Measurements from ENCODE around the gene ZSCAN29. TPM values are rescaled to one million over a fixed set of nuclear protein-coding genes. Genes with fewer than 3 reads are reported as not detected.
A peak's percentile ranks its signal among the peaks of the same experiment; 100 is the strongest.

ZSCAN29 gene
- total RNA-seq, 2 donors from 2014 or later = 28.6 to 29.6 TPM

DNA sequence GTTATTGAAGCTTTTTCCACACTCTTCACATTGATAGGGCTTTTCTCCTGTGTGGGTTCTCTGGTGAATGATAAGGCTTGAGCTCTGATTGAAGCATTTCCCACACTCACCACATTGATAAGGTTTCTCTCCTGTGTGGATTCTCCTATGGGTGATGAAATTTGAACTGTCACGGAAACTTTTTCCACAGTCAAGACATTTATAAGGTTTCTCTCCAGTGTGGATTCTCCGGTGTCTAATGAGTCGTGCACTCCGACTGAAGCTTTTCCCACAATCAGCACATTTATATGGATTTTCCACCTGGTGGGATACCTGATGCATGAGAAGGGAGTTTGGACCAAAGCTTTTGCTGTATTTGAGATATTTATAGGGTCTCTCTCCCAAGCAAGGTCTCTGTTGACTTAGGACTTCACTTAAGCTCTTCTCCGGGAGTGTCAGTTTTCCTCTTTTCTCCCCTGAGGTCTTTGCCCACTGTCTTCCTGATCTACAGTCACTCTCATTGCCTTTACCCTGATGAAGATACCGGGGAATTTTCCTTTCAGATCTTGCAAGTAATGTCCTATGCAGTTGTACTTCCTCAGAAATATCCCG is 9.4 kb downstream of the ZSCAN29 start:
- no peak for DNase-seq
- no peak for ATAC-seq
- intact Hi-C loops (cut with DNase I, micrococcal nuclease) = no loop called here

DNA sequence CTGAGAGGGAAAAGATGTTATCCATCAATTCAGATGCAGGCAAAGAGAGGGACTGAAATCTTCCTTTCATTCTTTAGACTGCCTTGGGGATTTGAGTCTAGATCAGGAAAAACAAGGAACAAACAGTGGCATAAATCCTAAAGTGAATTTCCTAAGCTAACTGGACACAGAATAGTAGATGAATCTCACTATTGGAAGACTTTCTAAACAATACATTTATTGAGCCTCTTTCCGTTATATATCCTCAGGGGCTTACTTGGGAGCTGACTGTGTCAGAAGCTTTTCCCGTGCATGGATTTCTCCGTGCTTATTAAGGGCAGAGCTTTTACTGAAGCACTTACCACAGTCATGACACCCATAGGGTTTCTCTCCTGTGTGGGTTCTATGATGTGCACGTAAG is 10.0 kb downstream of the ZSCAN29 start:
- ATAC-seq = no peak
- no peak for DNase-seq
- intact Hi-C loops (cut with DNase I, micrococcal nuclease) = no loop called here

DNA sequence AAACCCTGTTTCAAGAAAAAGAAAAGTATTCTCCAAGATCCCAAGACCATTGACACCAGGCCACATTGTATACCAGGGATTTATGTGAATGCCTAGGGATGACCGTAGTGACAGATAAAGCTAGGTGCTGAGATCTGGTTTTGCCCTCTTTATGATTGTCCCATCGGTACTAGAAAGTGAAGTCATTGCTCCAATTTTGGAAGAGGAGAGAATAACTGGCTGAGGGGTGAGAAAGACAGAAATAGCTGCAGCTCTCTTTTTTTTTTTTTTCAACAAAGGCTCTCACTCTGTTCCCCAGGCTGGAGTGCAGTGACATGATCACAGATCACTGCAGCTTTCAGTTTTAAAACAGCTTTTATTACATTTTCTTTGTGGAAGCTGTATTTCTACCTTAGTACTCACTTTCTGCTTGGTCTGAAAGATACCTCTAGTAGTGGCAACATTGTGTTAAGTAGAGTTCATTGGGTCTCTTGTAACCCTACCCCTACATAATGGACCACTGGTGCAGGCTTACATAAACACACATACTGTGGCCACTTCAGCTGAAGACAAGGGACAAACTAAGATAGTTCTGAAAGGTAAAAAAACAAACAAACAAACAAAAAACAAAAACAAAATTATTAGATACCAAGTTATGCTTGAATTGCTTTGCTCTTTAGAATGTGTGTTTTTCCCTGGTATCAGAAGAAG is 18.0 kb downstream of the ZSCAN29 start:
- DNase-seq = no peak
- no peak for ATAC-seq
- intact Hi-C loops (cut with DNase I, micrococcal nuclease) = no loop called here

DNA sequence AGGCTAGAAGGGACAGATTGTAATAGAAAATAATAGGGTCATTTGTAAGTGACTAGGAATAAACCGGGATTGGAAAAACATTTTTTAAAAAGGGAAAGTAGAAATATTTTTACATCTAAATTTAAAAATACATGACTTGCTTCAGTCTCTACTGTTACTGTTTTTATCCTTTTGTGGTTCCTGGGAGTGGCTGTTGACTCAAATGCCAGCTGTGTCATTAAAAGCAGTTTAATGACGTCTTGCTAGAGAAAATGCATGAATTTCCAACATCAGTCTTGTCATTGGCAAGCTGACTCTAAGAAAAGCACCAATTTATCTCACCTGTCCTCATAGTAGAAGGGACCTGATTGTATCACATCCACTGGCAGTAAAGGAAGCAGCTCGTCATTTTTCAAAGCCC is 23.7 kb downstream of the ZSCAN29 start:
- ATAC-seq (no peak), DNase-seq (no peak)
- intact Hi-C loops (cut with DNase I, micrococcal nuclease) = no loop called here

DNA sequence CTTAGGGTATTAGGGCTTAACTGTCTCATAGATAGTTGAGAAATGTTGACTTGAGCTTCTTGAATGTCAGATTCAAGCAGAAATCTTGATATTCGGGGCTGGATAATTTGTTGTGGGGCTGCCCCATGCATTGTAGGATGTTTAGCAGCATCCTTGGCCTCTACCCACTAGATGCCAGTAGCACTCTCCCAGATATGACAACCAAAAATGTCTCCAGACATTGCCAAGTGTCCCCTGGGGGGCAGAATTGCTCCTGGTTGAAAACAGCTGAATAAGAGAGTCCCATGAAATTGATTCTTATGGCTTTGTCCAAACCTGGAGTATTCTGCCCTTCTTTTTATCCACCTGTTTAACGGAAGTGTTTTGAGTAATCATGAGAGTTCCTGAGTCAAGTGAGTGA is 24.5 kb downstream of the ZSCAN29 start:
- ATAC-seq = no peak
- no peak for DNase-seq
- intact Hi-C loops (cut with DNase I, micrococcal nuclease) = no loop called here

DNA sequence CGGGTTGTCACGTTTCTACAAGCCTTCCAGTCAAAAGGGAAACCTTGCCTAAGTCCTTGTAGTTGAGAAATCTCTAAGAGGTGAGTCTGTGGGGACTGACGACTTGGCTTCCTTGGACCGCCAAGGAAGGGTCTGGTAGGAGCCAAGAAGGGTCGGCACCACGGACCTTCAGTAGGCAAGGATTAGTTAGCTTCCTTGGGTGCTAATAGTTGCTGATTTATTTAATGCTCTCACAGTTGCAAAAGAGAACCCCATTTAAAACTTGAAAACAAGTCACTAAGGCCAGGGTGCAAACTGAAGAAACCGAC is 40.1 kb downstream of the ZSCAN29 start:
- intact Hi-C loops (cut with DNase I, micrococcal nuclease) = no loop called here
- ATAC-seq (no peak), DNase-seq (no peak)

DNA sequence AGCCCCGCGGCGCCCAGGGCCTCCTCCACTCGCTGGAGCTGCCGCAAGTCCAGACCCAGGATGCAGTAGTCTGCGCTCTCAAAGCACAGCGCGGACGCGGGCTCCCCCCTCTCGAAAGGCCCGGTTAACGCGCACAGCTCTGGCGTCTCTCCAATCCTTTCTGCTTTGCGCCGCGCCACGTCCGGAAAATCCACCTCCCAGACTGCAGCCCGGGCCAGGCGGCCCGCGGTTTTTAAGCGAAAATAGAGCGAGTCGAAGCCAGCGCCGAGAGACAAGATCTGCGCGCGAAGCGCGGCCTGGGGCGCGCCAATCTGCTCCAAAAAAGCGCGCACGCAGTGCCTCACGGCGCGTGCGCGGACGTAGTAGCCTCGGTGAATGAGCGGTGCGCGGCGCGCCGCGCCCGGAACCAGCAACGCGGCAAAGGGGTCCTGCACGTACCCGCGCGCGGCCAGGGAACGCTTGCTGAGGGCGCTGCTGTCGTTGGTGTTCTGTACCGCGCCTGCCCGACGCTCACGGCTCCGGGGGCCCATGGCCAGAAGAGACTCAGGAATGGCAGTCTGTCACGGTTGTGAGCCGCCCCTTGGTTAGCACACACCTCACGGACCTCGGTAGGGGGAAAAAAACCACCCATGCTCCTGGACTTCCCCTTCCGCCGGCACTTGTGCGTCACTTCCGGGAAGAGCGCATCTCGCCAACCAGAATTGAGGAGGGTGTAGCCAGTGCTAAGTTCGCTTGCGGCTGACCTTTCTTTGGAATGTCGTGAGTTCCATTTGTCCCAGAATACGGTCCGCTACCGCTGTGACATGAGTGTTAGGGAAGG is 40.7 kb downstream of the ZSCAN29 start, which contains the start of gene LCMT2:
LCMT2 (minus strand) TSS at position 614 of the 820 bp plus-strand sequence; CDS start at position 530, 84 bp downstream.
- intact Hi-C loops (cut with DNase I, micrococcal nuclease) = no loop called here
- DNase-seq (peak; percentile 93 to 94), ATAC-seq (peak; percentile 96)

DNA sequence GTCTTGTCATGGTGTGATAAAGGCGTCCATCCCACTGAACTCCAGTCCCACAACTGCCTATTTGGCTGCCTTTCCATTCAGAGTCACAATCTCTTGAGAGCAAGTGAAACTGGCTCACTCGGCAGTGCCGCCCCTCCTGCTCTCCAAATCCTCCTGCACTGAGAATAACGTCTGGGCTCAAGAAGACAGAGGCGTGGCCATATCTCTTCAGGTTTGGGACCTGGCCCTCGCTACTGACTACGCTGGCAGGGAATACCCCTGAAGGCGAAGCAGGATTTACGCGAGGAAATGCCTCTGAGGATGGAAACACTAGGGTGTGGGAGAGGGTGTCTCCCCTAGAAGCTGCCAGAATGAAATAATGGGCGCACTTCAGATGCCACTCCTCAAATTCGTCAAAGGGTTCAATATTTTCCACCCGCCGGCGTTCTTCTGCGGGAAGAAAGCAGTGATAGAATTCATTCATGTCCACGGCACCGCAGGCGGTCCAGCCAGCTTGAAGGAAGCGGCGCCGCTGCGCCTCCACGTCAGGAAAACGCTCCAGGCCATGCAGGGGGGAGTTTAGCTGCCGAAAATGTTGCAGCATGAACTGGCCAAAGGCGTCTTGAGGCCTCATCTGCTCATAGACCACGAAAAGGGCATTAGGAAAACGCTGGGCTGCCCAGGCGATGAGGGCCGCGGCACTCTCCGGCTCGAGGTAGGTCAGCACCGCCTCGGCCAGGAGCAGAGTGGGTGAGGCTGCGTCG is 41.5 kb downstream of the ZSCAN29 start:
- peak; percentile 17 for ATAC-seq
- DNase-seq = peak in 1 of 2 donors; percentile 47

DNA sequence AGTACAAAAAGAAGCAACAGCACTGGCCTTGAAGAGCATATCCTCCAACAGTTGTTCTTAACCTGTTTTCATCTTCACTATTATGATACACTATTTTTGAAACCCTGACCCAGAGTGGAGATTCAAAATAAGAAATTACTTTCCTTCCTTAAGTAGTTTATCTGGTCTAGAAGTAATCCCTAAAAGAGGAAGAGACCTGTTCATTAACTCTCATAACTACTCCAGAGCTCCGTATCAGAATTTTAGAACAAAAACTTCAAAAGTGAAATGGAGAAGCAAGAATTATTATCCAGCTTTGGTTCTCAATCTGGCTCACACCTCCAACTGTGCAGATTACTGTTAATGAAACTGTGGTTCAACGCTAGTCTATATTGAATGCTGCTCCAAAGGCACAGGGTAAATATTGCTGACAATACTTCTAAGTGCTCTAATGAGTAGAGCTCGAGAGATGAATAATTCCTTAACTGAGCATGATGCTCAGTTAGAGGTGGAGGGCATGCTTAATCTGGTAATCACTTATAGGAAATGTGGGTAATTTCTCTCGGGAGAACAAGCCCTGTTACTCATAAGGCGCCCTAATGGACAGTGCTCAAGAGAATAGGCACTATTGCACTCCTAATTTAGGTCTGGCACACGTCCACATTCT is 45.7 kb downstream of the ZSCAN29 start:
- intact Hi-C loops (cut with DNase I, micrococcal nuclease) = no loop called here
- ATAC-seq (no peak), DNase-seq (no peak)

More for the DNA sequence above, 41.5 kb downstream of the ZSCAN29 start:
- intact Hi-C loops (cut with DNase I, micrococcal nuclease) = no loop called here

DNA sequence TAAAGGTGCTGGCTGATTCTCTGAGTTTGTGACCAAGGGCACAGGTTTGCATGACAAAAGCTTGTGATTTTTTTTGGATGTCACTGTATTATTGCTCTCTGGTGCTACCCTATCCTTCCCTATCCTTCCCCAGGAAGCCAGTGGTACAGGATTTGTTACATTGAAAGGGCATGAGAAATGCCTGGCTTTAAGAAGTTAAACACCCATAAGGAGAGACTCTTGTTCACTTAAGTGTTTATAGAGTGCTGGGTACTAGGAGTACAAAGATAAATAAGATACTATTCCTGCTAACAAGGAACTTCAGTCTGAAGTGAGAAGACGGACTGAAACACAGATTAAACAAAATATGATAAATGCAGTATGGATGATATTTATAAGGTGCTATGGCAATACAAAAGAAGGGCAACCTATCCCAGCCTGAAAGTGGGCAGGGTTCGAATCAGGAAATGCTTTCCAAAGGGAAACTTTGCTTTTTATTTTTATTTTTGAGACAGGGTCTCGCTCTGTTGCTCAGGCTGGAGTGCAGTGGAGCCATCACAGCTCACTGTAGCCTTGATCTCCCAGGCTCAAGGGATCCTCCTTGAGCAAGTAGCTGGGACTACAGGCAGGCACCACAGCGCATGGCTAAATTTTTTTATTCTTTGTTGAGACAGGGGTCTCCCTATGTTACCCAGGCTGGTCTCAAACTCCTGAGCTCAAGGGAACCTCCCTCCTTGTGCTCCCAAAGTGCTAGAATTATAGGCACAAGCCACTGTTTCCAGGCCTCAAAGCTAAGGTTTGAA is 51.7 kb downstream of the ZSCAN29 start:
- intact Hi-C loops (cut with DNase I, micrococcal nuclease) = no loop called here
- DNase-seq (no peak), ATAC-seq (no peak)

DNA sequence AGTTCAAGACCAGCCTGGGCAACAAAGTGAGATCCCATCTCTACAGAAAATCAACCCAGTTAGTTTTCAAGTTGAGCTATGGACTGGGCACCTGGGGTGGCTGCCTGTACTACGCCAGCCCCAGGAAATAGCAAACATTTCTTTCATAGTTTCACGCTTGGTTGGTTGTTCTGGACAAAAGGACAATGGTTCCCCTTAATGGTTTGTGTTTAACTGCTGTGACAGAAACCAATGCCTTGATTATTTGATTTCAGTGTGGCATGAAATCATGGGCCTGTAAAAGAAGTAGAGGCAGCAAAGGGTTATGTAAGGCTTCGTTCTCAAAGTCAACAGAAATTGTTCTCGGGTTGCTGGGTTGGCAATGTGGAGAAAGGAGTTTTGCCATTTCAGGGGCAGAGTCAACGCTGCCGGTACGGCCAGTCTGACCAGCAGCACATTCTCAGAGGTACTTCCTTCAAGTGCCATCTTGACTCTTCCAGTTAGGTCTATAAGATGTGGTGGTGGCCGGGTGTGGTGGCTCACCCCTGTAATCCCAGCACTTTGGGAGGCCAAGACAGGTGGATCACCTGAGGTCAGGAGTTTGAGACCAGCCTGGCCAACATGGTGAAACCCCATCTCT is 53.2 kb downstream of the ZSCAN29 start:
- DNase-seq (no peak), ATAC-seq (no peak)
- intact Hi-C loops (cut with DNase I, micrococcal nuclease) = no loop called here

DNA sequence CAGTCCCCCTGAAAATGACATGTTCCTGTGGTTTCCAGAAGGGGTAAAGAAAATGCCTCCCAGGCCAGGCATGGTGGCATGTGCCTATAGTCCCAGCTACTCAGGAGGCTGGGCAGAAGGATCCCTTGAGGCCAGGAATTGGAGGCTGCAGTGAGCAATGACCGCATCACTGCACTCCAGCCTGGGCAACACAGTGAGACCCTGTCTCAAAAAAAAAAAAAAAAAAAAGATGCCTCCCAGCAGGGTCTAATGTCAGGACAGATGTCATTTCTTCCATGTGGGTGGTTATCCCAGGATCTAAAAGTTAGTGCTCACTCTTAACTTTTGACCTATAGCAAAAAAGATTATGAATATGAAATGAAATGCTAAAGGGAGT is 53.9 kb downstream of the ZSCAN29 start:
- intact Hi-C loops (cut with DNase I, micrococcal nuclease) = no loop called here
- ATAC-seq (no peak), DNase-seq (no peak)

DNA sequence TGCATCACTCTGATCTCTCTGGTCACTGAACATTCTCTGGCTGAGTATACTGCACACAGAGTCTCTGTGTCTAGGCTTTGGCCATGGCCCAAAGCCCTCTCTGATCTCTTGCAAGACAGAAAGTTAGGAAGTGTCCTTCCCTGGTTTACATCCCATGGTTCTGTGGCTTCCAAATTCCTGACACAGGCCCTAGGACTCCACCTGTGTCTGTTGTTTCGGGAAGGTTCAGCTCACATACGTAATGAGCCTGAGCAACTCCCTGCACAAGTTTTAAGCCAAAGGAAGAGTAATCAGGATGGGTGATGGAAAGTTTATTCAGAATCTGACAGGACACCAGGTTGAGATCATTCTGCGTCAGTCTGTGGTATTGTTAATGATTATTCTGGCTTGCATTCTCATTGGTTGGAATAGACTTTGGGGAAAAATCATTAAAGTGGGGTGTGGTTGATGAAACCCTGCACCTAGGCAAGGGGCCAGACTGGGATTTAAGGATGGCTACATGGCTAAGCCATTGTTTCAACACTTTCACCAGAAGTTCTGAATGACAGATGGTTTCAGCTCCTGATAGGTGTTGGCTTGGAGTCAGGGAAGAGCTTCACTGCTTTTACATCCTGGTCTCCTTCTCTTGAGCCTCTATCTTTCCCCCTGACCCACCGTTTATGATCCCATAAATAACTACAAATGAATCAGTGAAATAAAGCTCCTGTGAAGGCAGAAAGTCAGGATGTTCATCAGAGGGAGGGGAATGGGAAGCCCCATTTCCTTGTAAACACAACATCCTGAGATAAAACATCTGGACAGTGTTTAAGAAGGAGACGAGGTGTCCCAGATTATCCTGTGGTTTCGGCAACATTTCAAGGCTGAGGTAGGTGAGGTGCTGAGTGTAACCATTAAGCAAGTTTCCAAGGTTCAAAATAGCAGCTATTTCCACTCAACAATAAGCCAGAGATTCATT is 54.5 kb downstream of the ZSCAN29 start:
- ATAC-seq = no peak
- intact Hi-C loops (cut with DNase I, micrococcal nuclease) = no loop called here
- no peak for DNase-seq

DNA sequence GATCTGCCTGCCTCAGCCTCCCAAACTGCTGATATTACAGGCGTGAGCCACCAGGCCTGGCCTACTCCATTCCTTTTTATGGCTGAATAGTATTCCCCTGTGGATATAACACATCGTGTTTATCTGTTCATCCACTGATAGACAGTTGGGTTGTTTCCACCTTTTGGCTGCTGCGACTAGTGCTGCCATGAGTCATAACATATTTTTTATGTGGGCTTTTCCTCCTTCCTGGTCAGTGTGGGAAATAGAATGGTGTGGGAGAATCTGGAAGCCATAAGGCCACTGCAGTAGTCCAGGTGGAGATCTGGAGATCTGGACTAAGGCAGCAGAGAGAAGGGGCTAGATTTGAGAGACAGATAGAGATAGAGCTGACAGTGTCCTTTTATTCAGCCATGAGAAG is 56.7 kb downstream of the ZSCAN29 start:
- DNase-seq (no peak), ATAC-seq (peak; percentile 25)
- intact Hi-C loops (cut with DNase I, micrococcal nuclease) = no loop called here

DNA sequence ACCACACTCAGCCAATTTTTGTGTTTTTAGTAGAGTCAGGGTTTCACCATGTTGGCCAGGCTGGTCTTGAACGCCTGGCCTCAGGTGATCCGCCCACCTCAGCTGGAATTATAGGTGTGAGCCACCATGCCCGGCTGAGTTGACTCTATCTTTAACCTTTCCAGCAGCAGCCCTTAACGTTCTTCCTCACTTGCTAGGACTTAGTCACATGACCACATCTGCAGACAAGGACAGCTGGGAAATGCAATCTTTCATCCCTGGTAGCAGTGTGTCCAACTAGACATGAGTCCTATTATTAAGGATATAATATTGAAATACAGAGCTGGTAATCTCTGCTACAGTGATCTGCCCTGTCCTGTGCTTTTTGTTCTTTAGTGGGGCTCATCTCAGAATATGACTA is 58.5 kb downstream of the ZSCAN29 start:
- ATAC-seq (no peak), DNase-seq (no peak)
- intact Hi-C loops (cut with DNase I, micrococcal nuclease) = no loop called here

Data from left colon (tissue), 2 donors.